Body of pancreas (tissue), 4 donors: Measurements from ENCODE around the gene ANKRD11.

Experiments used
- POLR2A ChIP-seq, 3 donors: fragments of 450-650 bp; IDR thresholded peaks; one replicate each; pipeline ENCODE4 v1.6.1; 2016; ENCODE audit warnings: antibody characterized with exemption in 3 of 3, mild to moderate bottlenecking in 2 of 3
- TF ChIP-seq, protein P1 (sequence below), 7 experiments: fragments of 450-650 bp in 4 of 7; fragments of 200-600 bp in 3 of 7; sonication (generic) in 3 of 7; IDR thresholded peaks; one replicate each; pipeline ENCODE4 v1.5.1; 2016 to 2019; ENCODE audit warnings: antibody characterized with exemption in 7 of 7

DNA sequence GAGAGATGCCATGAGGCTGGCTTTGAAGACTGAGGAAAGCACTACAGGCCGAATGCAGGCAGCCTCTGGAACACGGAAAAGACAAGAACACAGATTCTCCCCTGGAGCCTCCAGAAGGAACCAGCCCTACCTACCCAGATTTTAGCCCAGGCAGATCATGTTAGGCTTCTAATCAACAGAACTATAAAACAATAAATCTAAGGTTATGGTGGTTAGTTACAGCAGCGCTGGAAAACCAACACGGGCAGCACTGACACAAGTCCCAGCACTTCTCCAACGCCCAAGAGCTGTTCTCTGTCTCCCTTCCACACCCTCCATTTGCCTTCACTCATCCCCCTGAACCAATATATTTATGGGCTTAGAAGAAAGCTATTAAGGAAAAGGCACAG lies 7.5 kb downstream of the ANKRD11 start:
- TF ChIP-seq, protein P1, sequence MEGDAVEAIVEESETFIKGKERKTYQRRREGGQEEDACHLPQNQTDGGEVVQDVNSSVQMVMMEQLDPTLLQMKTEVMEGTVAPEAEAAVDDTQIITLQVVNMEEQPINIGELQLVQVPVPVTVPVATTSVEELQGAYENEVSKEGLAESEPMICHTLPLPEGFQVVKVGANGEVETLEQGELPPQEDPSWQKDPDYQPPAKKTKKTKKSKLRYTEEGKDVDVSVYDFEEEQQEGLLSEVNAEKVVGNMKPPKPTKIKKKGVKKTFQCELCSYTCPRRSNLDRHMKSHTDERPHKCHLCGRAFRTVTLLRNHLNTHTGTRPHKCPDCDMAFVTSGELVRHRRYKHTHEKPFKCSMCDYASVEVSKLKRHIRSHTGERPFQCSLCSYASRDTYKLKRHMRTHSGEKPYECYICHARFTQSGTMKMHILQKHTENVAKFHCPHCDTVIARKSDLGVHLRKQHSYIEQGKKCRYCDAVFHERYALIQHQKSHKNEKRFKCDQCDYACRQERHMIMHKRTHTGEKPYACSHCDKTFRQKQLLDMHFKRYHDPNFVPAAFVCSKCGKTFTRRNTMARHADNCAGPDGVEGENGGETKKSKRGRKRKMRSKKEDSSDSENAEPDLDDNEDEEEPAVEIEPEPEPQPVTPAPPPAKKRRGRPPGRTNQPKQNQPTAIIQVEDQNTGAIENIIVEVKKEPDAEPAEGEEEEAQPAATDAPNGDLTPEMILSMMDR (IDR thresholded peaks at IDR 0.05): no peak
- no peak for TF ChIP-seq POLR2A (IDR thresholded peaks at IDR 0.05)
